ENCODE results near the gene CNOT4.

- TF ChIP-seq SIN3A (IDR thresholded peaks at IDR 0.05; ENCODE audit: low read depth, low read length) (no peak), CTCF (IDR thresholded peaks at IDR 0.05 in 2 of 3, conservative IDR thresholded peaks at IDR 0.05 in 1 of 3; ENCODE audit: control insufficient read depth in 2 of 3, extremely low read depth in 1 of 3, insufficient read depth in 1 of 3, low read depth in 3 of 3, low read length in 3 of 3) (no peak), YY1 (IDR thresholded peaks at IDR 0.05; ENCODE audit: low read depth, low read length) (no peak), HCFC1 (IDR thresholded peaks at IDR 0.05; ENCODE audit: low read length) (no peak), MLLT1 (IDR thresholded peaks at IDR 0.05) (no peak)
These were observed 129.6 kb downstream of the CNOT4 start for GRCh38 chr7:135380351-135380750.

Data from GM12878 (cell line).